ENCODE data around the gene ADCY2. TPM values are rescaled to one million over a fixed set of nuclear protein-coding genes. Genes with fewer than 3 reads are reported as not detected.

ADCY2 gene
- total and polyA plus RNA-seq, 2 of the 13 experiments (the other 11 are each of a cell fraction or from before 2014, with no cell fraction given) = not detected

- DNase-seq (ENCODE audit: low spot score) = no peak
- no peak overlapping the region for H3K4me3 ChIP-seq (replicated peaks in 1 of 3; ENCODE audit: insufficient read depth in 1 of 3, low read depth in 2 of 3, low read length in 3 of 3)
- WGBS (ENCODE audit: low lambda C conversion rate) = 46% methylated on average over 3 of the region's 6 CpGs
- peaks cover 0 to 3% of the 10 kb centered on the region in 2 experiments; a peak in 2 of 5 replicates for H3K27me3 ChIP-seq (ENCODE audit: control insufficient read depth in 1 of 2, insufficient read depth in 2 of 2, low read length in 2 of 2)
- no peak for TF ChIP-seq ZFP91 (CRISPR knock-in tag; IDR thresholded peaks at IDR 0.05; ENCODE audit: borderline replicate concordance)
- intact Hi-C loops (cut with micrococcal nuclease; ENCODE audit: unreplicated experiment) (no loop called here), in situ Hi-C loops (cut with HindIII; ENCODE audit: extremely low pct_ligation_motif_present, low pct_unique_long_range_greater_than_20kb) (no loop called here)
- no TSS peak for BruUV-seq (replicated peaks)
- POLR2A ChIA-PET = no interaction called here
- H3K9ac ChIP-seq (ENCODE audit: insufficient read depth, low read depth, low read length) = no peak overlapping the region
- H2AFZ ChIP-seq (ENCODE audit: low read length) = no peak overlapping the region
- H3K9me3 ChIP-seq (ENCODE audit: low read length) = no peaks in the 10 kb centered on the region
- no peak overlapping the region for H3K4me2 ChIP-seq (ENCODE audit: low read depth, low read length)
- no peaks in the 10 kb centered on the region for H3K4me1 ChIP-seq (ENCODE audit: insufficient read depth, low read length)
- no peaks in the 10 kb centered on the region for H3K36me3 ChIP-seq (replicated peaks in 1 of 2; ENCODE audit: control insufficient read depth in 1 of 2, insufficient read depth in 2 of 2, low read length in 2 of 2)
- CTCF ChIA-PET (ENCODE audit: low intra/inter-chr PET ratio, low total read pairs) = no interaction called here
- no peak overlapping the region for H3K27ac ChIP-seq (ENCODE audit: extremely low read length, insufficient read depth, low read length)
- no peak for FAIRE-seq
- no peaks in the 10 kb centered on the region for H4K20me1 ChIP-seq (ENCODE audit: insufficient read depth, low read length)
- no peak for ATAC-seq
- H3K79me2 ChIP-seq (ENCODE audit: insufficient read depth, low read length) = no peaks in the 10 kb centered on the region
Measured at GRCh38 chr5:7662289-7662688, 266.4 kb downstream of the ADCY2 start.

GRCh38 chr5:7663808-7664207 is 267.9 kb downstream of the ADCY2 start:
- no peak overlapping the region for H3K9ac ChIP-seq (ENCODE audit: insufficient read depth, low read depth, low read length)
- intact Hi-C loops (cut with micrococcal nuclease; ENCODE audit: unreplicated experiment) (no loop called here), in situ Hi-C loops (cut with HindIII; ENCODE audit: extremely low pct_ligation_motif_present, low pct_unique_long_range_greater_than_20kb) (no loop called here)
- DNase-seq (ENCODE audit: low spot score) (no peak), FAIRE-seq (no peak), ATAC-seq (no peak)
- no peak overlapping the region for H2AFZ ChIP-seq (ENCODE audit: low read length)
- H3K27me3 ChIP-seq (ENCODE audit: control insufficient read depth in 1 of 2, insufficient read depth in 2 of 2, low read length in 2 of 2) = peaks cover 0 to 3% of the 10 kb centered on the region in 2 experiments; a peak in 1 of 5 replicates
- no peak overlapping the region for H3K27ac ChIP-seq (ENCODE audit: extremely low read length, insufficient read depth, low read length)
- TF ChIP-seq ZNF512 (CRISPR knock-in tag; IDR thresholded peaks at IDR 0.05) (no peak), SNAPC5 (CRISPR knock-in tag; IDR thresholded peaks at IDR 0.05; ENCODE audit: borderline replicate concordance) (no peak), ZNF234 (CRISPR knock-in tag; conservative IDR thresholded peaks at IDR 0.05) (no peak), RFX5 (IDR thresholded peaks at IDR 0.05; ENCODE audit: low read depth, low read length) (no peak), ZNF468 (CRISPR knock-in tag; IDR thresholded peaks at IDR 0.05) (no peak), HNF1B (CRISPR knock-in tag; IDR thresholded peaks at IDR 0.05) (no peak), DBP (CRISPR knock-in tag; IDR thresholded peaks at IDR 0.05; ENCODE audit: not compliant biosample characterization) (no peak), ZNF75D (CRISPR knock-in tag; IDR thresholded peaks at IDR 0.05; ENCODE audit: borderline replicate concordance) (no peak), ZNF124 (CRISPR knock-in tag; IDR thresholded peaks at IDR 0.05) (no peak), NFE2 (CRISPR knock-in tag; IDR thresholded peaks at IDR 0.05) (no peak)
- H3K36me3 ChIP-seq (replicated peaks in 1 of 2; ENCODE audit: control insufficient read depth in 1 of 2, insufficient read depth in 2 of 2, low read length in 2 of 2) = no peaks in the 10 kb centered on the region
- CTCF ChIA-PET (ENCODE audit: low intra/inter-chr PET ratio, low total read pairs) = no interaction called here
- no peaks in the 10 kb centered on the region for H3K79me2 ChIP-seq (ENCODE audit: insufficient read depth, low read length)
- POLR2A ChIA-PET = no interaction called here
- H3K9me3 ChIP-seq (ENCODE audit: low read length) = no peaks in the 10 kb centered on the region
- WGBS (ENCODE audit: low lambda C conversion rate) = 2% methylated on average over 2 of the region's 3 CpGs
- no TSS peak for BruUV-seq (replicated peaks)
- no peaks in the 10 kb centered on the region for H3K4me1 ChIP-seq (ENCODE audit: insufficient read depth, low read length)
- no peak overlapping the region for H3K4me2 ChIP-seq (ENCODE audit: low read depth, low read length)
- H4K20me1 ChIP-seq (ENCODE audit: insufficient read depth, low read length) = no peaks in the 10 kb centered on the region
- no peak overlapping the region for H3K4me3 ChIP-seq (replicated peaks in 1 of 3; ENCODE audit: insufficient read depth in 1 of 3, low read depth in 2 of 3, low read length in 3 of 3)
